Mucosa of gallbladder (tissue), 1 donor: ENCODE data around the gene LYRM7. TPM values are rescaled to one million over a fixed set of nuclear protein-coding genes. Genes with fewer than 3 reads are reported as not detected.
"Not testable (repeated sequence)": the region's sequence is repeated elsewhere in the genome, so short reads cannot be mapped to it uniquely, and the experiment has no call there.

Source experiments
- DNase-seq: peaks from one replicate; pipeline ENCODE4 v3.0.0-alpha.2; 2020; ENCODE audit warnings: low spot score
- total RNA-seq: library from RNA; stranded (reverse); gene quantifications from one replicate; pipeline ENCODE4 v1.2.1, GENCODE V29; 2021
- donor health status: DM: no; HTN: no; CAD: no.

Gene LYRM7
- total RNA-seq, 1 donor from 2014 or later, result 7.5 TPM

DNA sequence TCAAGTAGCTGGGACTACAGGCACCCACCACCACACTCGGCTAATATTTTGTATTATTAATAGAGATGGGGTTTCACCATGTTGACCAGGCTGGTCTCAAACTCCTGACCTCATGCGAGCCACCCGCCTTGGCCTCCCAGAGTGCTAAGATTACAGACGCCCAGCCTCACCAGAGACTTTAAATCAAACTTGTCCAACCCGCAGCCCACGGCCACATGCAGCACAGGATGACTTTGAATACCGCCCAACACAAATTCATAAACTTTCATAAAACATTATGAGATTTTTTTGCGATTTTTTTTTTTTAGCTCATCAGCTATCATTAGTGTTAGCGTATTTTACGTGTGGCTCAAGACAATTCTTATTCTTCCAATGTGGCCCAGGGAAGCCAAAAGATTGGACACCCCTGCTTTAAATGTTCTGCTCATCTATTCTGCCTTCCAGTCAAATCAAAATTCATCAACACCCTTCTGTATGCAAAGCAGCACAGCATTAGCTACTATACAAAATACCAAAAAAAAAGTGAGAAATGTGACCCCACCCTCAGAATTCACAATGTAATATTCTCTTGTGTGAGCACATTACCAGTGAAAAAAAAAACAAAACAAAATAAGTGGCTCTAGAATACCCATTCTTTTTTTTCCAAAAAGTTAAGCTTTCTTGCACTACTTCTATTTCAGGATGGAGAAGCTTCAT is 50.4 kb downstream of the LYRM7 start:
- DNase-seq, result no peak

DNA sequence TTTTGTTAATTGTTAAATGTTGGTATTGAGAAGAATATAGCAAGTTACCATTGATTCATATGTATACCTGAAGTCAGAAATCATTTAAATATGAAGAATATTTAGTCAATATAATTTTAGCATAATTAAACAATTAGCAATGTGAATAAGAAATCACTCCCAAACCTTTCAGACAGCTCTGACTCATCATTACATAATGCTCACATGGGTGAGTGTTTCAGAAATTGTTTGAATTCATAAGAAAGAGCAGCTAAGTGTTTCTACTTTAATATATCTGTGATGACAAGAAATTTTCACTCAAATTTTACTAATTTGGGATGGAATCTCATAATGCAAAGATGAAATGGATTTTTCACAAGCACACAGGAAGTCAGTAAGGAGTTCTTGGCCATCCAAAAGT is 51.1 kb downstream of the LYRM7 start:
- DNase-seq, result no peak

DNA sequence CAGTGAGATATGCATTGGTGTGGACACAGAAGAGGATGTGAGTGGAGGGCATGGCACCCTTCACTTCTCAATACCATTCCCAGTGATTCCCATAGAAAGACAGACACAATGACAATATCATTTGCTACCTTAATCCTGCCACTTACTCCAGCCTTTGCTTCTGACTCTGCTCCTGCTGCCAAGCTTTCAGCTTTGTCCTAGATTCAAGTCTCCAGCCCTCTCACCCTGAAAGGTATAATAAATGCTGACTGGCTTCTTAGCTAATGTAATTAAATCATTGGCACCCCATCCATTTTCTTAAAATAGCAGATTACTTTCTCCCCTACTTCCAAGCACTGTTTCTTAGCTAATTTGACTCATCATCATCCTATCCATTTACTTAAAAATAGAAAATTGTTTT is 52.0 kb downstream of the LYRM7 start:
- DNase-seq, result no peak

DNA sequence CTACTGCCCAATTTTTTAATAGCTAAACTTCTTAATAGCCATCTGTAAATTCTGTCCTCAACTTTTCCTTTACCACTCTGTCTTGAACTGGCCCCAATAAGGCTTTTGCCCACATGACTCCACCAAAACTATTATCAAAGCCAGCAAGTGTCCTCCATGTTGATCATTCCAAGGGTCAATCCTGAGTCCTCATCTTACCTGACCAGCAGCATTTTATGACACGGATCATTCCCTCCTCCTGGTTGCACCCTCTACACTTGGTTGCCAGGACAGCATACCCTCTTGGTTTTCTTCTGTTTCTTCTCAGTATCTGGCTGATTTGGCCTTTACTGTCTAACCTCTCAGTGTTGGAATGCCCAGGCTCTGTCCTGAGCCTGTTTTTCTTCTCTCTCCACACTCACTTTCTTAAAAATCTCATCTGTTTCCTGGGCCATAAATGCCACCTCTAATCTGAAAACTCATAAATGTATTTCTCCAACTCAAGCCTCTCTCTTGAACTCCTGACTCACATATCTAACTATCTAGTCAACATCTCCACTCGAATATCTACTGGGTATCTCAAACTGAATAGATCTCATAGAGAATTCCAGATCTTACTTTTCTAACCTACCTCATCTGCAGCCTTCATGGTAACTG is 53.1 kb downstream of the LYRM7 start:
- no peak for DNase-seq

DNA sequence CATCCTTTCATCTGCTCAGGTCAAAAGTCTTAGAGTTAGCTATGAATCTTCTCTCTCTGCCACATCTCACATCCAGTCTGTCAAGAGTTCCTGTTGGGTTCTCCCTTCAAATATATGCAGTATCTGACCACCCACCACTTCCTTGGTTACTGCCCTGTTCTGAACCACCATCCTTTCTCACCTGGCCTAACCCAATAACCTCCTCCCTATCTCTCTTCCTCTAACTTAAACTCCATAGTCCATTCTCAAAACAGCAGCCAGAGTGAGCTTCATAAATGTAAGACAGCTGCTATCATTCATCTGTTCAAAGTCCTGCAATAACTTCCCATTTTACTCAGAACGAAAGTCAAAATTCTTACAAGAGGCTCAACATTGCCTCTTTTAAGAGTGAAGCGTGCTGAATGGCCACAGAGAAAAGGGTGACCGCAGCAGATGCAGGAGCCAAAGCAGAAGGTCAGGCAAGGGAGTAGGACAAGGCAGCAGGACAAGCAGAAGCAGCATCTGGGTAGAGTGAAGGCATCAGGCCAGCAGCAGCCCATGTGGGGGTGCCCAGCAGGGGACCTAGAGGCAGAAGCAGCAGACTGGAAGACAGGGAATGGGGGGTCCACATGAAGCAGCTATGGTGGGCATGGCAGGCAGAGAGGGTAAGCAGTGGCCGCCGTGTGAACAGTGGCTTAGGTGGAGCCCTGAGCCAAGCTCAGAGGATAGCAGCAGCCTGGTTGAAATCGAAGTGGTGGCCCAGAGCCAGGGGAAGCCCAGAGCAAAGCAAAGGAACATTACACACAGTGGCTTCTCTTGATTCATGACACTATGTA is 53.9 kb downstream of the LYRM7 start:
- DNase-seq, result peak; percentile 29

DNA sequence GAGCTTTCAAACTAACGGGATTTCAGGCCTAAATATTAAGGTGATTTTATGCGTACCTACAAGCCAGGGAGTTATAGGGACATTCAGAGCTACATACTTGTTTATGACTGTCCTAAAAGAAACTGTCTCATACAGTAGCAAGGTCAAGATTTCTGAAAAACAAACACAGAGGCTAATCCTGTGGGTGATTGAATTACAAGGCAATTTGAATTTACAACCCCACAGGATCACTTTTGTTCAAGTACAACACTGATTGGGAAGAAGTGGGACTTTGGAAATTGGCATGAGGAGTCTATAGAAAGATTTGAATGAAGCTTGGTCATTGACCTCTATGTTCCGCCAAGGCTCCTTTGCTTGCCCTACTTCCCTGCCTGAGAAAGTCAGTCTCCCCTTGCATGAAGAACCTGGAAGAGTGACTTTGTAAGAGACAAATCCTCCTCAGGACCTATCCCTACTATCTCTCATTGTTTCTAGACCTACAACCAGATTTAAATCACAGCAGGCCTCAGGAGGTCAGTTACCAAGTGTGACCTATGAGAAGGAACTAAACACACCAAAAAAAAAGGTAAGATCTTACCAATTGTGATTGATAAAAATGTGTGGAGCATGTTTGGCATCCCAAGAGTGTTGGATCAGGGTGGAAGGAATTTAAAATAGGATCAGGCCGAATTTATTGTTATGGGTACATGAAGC is 54.7 kb downstream of the LYRM7 start:
- DNase-seq, result no peak

DNA sequence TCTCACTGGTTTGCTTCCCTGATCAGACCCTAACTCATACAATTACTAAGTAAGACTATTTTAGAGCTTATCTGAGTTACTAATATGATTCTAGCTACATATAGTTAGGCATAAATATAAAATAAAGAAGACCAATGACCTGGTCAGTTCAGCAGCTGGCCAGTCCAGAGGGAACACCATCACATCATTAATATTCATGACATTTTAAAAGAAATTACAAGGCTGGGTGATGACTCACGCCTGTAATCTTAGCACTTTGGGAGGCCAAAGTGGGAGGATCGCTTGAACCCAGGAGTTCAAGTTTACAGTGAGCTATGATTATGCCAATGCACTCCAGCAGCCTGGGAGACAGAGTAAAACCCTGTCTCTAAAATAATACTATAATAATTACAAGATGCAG is 56.2 kb downstream of the LYRM7 start:
- DNase-seq, result no peak

DNA sequence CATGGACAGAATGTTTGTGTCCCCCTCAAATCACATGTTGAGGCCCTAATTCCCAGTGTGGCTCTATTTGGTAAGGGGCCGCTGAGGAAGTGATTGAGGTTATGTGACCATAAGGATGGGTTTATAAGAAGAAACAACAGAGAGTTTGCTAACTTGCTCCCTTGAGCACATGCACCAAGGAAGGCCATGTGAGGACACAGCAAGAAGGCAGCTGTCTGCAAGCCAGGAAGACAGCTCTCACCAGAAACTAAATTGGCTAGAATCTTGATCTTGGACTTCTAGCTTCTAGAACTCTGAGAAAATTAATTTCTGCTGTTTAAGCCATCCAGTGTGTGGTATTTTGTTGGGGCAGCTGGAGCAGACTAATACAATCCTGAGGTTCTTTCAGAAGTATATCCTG is 57.9 kb downstream of the LYRM7 start:
- DNase-seq, result no peak

DNA sequence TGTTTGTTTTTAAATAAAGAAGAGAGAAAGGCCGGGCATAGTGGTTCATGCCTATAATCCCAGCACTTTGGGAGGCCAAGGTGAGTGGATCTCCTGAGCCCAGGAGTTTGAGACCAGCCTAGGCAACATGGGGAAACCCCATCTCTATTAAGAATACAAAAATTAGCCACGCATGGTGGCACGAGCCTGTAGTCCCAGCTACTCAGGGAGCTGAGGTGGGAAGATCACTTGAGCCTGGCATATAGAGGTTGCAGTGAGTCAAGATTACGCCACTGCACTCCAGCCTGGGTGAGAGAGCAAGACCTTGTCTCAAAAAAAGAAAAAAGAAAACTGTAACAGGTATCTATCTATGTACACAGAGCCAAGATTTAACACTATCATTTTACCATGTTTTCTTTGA is 58.9 kb downstream of the LYRM7 start:
- no peak for DNase-seq

DNA sequence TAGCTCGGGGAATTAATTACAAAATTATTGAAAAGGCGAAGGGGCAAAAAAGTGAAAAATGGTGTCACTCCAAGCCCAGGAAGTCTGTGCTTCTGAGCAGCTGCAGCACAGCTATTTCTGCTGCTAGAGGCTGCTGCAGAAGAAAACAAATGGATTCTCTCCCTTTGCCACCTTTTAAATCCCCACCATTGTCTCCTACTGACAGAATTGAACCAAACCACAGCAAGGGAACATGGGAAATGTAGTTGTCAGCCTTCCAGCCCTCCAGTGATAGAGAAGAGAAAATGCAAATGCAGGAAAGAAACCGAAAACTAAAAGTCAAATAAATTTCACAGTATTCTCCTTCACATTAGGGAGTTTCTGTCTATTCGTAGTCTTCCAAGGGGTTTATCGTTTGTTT is 59.7 kb downstream of the LYRM7 start:
- no peak for DNase-seq

DNA sequence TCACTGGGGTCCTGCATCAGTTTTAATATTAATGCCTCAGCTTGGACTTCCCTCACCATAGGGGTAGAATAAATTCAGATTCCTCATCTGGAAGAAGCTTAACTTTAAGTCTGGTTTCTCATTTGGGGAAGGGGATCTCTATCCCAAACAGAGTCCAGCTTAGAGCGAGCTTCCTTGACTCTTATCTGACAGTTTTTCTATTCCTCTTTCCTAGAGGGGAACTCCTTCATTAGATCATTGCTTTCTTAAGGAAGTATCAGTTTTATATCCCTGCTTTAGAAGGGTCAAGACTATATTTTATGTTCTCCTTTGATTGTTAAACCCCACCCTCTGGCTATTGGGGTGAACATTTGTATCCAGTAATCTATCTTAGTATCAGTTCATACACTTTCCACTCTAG is 68.9 kb downstream of the LYRM7 start:
- DNase-seq, result no peak

DNA sequence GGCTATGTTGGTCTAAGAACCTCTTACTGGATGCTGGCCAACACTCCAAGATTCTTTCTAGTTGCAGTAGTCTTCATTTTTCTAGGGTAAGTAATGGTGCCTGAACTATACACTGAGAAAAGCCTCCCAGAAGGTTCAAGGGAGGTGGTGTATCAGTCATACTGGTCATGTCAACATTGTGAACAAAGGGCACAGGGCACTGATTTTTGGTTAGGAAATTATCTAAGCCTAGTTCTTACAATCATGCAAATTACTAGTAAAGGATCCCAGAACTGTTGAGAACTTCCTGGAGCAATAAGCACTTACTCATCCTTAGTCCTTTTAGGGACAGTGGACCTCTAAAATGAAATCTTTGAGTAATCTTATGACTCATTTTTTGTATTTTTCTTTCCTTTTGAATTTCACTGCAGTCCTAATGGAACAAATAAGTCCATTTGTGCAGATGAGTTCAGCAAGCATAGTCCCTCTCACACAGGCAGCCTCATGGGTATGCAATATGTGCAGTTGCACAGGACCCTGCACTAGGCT is 72.0 kb downstream of the LYRM7 start:
- DNase-seq, result no peak

DNA sequence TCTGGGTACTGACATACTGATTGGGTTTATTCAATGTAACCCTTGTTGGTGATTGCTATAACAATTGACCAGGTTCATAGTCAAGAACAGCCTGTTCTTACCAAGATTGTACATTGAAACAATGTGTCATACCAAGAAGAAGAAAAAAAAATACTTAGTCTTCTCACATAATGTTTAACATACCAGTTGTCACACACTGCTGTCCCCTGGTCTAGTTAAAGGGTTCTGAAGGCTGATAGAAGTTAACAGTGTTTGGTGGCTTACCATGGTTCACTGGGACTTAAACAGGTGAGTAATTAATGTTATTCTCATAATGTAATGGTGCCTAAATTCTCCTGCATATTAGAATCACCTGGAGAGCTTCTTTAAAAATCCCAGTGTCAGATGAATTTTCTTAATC is 74.6 kb downstream of the LYRM7 start:
- no peak for DNase-seq

DNA sequence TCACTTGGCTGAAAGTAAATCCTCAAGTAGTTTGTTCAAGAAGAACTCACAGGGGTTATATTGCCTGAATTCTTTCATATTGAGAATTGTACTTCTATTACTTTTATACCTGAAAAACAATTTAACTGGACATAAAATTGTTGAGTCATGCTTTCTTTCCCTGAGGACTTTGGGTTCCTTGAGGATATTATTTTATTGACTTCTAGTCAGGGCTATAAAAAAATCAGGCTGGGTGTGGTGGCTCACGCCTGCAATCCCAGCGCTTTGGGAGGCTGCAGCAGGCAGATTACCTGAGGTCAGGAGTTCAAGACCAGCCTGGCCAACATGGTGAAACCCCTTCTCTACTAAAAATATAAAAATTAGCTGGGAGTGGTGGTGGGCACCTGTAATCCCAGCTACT is 75.2 kb downstream of the LYRM7 start:
- no peak for DNase-seq

DNA sequence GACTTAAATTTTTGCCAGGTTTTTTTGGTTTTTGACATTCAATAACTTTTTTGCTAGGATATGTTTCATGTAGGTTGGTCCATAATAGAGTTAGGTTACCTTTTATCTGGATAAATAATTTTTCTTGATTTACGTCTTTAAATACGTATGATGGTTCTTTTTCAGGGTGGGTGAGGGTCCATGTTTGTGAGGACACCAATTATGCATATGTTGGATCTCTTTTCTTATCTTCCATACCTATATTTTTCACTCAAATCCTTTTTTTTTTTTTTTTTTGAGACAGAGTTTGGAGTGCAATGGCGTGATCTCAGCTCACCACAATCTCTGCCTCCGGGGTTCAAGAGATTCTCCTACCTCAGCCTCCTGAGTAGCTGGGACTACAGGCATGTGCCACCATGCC is 75.8 kb downstream of the LYRM7 start:
- no peak for DNase-seq

DNA sequence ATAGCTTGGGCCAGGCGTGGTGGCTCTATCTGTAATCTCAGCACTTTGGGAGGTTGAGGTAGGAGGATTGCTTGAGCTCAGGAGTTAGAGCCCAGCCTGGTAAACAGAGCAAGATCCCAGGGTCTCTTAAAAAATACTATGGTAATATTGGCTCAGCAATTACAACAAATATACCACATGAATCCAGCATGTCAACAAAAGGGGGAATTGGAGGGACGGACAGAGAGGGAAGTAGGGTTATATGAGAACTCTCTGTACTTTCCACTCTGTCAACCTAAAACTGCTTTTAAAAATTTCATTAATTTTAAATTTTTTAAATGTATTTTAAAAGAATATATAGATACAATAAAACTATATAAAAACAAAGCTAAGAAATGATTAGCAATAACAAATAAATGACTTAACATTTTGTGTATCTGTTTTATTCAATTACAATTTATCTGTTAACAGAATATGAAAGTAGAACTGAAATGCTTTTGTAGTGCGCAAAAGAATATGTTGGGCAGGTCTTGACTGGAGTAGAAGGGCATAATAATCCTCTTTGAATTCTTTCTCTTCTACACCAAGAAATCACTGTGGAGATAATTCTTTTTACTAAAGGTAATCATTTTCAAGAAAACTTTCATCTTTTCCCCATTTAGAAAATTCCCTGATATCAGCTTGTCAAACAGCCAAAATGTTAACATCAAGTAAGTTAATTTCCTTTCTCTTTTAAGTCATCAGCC is 80.2 kb downstream of the LYRM7 start:
- no peak for DNase-seq

DNA sequence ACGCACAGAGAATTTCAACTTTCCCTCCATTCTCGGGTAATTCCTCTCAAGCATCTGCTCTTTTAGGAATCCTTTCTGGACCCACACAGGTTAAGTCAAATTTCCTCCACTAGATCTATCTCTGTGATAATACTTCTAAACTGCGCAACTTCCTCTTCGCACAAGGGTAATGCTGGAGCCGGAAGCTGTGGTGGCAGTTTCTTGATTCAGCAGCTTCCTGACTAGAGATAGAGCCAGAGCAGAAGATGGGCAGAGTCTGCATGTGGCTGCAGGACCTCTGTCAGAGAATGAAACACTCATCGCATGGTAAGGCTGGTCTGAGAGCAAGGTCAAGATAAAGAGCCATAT is 82.1 kb downstream of the LYRM7 start:
- DNase-seq, result peak; percentile 63

DNA sequence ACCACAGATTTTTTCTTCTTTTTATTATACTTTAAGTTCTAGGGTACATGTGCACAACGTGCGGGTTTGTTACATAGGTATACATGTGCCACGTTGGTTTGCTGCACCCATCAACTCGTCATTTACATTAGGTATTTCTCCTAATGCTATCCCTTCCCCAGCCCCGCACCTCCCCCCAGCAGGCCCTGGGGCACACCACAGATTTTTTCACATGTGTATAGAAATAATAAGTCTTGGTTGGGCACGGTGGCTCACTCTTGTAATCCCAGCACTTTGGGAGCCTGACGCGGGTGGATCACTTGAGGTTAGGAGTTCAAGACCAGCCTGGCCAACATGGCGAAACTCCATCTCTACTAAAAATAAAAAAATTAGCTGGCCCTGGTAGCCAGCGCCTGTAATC is 83.3 kb downstream of the LYRM7 start:
- not testable (repeated sequence) for DNase-seq

DNA sequence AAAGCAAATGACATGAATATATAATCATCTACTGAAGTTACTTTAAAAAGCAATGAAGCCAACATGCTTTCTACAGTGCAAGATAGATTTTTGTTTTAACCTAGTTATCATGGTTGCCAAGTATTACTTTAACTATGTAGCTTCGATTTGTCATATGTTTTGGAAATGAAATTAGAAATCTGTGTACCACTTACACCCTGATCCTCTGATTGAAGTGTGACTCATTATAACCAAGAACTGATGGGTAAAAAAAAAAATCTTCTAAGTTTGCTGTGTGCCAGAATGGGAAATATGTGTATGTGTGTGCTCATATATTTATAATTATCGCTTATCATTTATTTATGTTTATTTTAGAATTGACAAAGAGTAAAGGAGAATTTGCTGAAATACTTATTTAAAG is 84.0 kb downstream of the LYRM7 start:
- no peak for DNase-seq
